PC-9 (cell line): ENCODE results near the gene GNG7. TPM values are rescaled to one million over a fixed set of nuclear protein-coding genes. Genes with fewer than 3 reads are reported as not detected.

ENCODE experiments used
- BruUV-seq: library from RNA; stranded (reverse); fragments of 400-500 nt; replicated peaks from 2 replicates; lab custom pipeline; 2021; lab: Mats Ljungman, UMichigan
- CTCF ChIA-PET: fragments of 300-600 bp; sonication (Branson Sonifier 250); formaldehyde crosslinking; loops from one replicate; lab custom pipeline; 2022; ENCODE audit warnings: antibody characterized with exemption; lab: Charles Lee
- POLR2A ChIA-PET: fragments of 300-600 bp; sonication (Branson Sonifier 250); formaldehyde crosslinking; loops from one replicate; lab custom pipeline; 2022; ENCODE audit warnings: antibody characterized with exemption; ENCODE audit not compliant: unreplicated experiment; lab: Charles Lee
- DNase-seq, 2 experiments: peaks; one replicate each; pipeline versions ENCODE4 v3.0.0 to v3.0.0-alpha.2; 2015 to 2022; ENCODE audit warnings: mixed read lengths in 1 of 2
- H2AFZ ChIP-seq: fragments of 200-600 bp; sonication (generic); 2 replicates; pipeline ENCODE4 v1.8.1; 2017; ENCODE audit warnings: antibody characterized with exemption
- H3F3A ChIP-seq: fragments of 200-600 bp; sonication (generic); 2 replicates; pipeline ENCODE4 v1.8.1; 2017; ENCODE audit warnings: antibody characterized with exemption, mild to moderate bottlenecking, low read depth; ENCODE audit not compliant: insufficient read depth
- H3K27ac ChIP-seq: fragments of 200-600 bp; sonication (generic); 2 replicates; pipeline ENCODE4 v1.6.1; 2016; ENCODE audit warnings: mixed run types
- H3K27me3 ChIP-seq: fragments of 200-600 bp; sonication (generic); 2 replicates; pipeline ENCODE4 v1.6.1; 2016; ENCODE audit warnings: low read depth, mixed run types; ENCODE audit not compliant: insufficient read depth
- H3K36me3 ChIP-seq: fragments of 200-600 bp; sonication (generic); 2 replicates; pipeline ENCODE4 v1.6.1; 2016; ENCODE audit warnings: low read depth, mixed run types
- H3K4me1 ChIP-seq: fragments of 200-600 bp; sonication (generic); replicated peaks from 2 replicates; pipeline ENCODE4 v1.6.1; 2016; ENCODE audit warnings: mixed run types; ENCODE audit not compliant: insufficient read depth
- H3K4me2 ChIP-seq: fragments of 200-600 bp; sonication (generic); 2 replicates; pipeline ENCODE4 v1.6.1; 2017; ENCODE audit warnings: mixed run types
- H3K4me3 ChIP-seq: fragments of 200-600 bp; sonication (generic); 2 replicates; pipeline ENCODE4 v1.6.1; 2016; ENCODE audit warnings: mixed run types
- H3K79me2 ChIP-seq: fragments of 200-600 bp; sonication (generic); 2 replicates; pipeline ENCODE4 v1.6.1; 2017; ENCODE audit warnings: low read depth, mixed run types
- H3K9me2 ChIP-seq: fragments of 200-600 bp; sonication (generic); 2 replicates; pipeline ENCODE4 v1.8.1; 2017; ENCODE audit warnings: mild to moderate bottlenecking; ENCODE audit not compliant: insufficient read depth
- H3K9me3 ChIP-seq: fragments of 200-600 bp; sonication (generic); 2 replicates; pipeline ENCODE4 v1.8.1; 2016; ENCODE audit warnings: low read depth; ENCODE audit not compliant: insufficient read depth
- H4K20me1 ChIP-seq: fragments of 200-600 bp; sonication (generic); 2 replicates; pipeline ENCODE4 v1.8.1; 2017; ENCODE audit not compliant: insufficient read depth
- CTCF ChIP-seq: fragments of 200-600 bp; sonication (generic); conservative IDR thresholded peaks from 2 replicates; pipeline ENCODE4 v1.6.1; 2017; ENCODE audit warnings: mixed run types, antibody characterized with exemption, mild to moderate bottlenecking, moderate library complexity
- EZH2 ChIP-seq: fragments of 200-600 bp; sonication (generic); IDR thresholded peaks from 2 replicates; pipeline ENCODE4 v1.8.0; 2017; ENCODE audit warnings: antibody characterized with exemption, low read depth
- intact Hi-C: fragments of 100-400 bp; cut with micrococcal nuclease; formaldehyde crosslinking; loops from one replicate; pipeline ENCODE4 v1.10.0; 2022; ENCODE audit not compliant: unreplicated experiment
- total RNA-seq: library from RNA; stranded (reverse); gene quantifications from 2 replicates; pipeline ENCODE4 v1.2.3, GENCODE V29; 2021

Gene GNG7
- total RNA-seq, 1 experiment from 2014 or later = 2.8 TPM

GRCh38 chr19:2691951-2692350, 10.5 kb downstream of the GNG7 start:
- ChIA-PET POLR2A (no interaction called here), CTCF (no interaction called here)
- H3K79me2 ChIP-seq = no peaks in the 10 kb centered on the region
- no peaks in the 10 kb centered on the region for H3K4me1 ChIP-seq
- TF ChIP-seq CTCF (no peak), EZH2 (no peak)
- intact Hi-C loops = no loop called here
- no TSS peak for BruUV-seq
- H2AFZ ChIP-seq = no peak overlapping the region
- peaks cover 20% of the 10 kb centered on the region for H3K27me3 ChIP-seq
- no peaks in the 10 kb centered on the region for H3K9me2 ChIP-seq
- H3K4me2 ChIP-seq = no peak overlapping the region
- no peaks in the 10 kb centered on the region for H4K20me1 ChIP-seq
- DNase-seq = no peak
- H3K27ac ChIP-seq = no peak overlapping the region
- H3K4me3 ChIP-seq = no peak overlapping the region
- no peaks in the 10 kb centered on the region for H3K9me3 ChIP-seq
- no peaks in the 10 kb centered on the region for H3F3A ChIP-seq
- H3K36me3 ChIP-seq = no peaks in the 10 kb centered on the region

GRCh38 chr19:2690856-2691255, 11.6 kb downstream of the GNG7 start:
- Histone ChIP-seq H3K79me2 (no peaks in the 10 kb centered on the region), H3K4me1 (no peaks in the 10 kb centered on the region), H3K9me2 (no peaks in the 10 kb centered on the region), H3K27ac (no peak overlapping the region), H3K4me3 (no peak overlapping the region), H3K27me3 (peaks cover 20% of the 10 kb centered on the region), H3K4me2 (no peak overlapping the region), H4K20me1 (no peaks in the 10 kb centered on the region), H3K9me3 (no peaks in the 10 kb centered on the region), H2AFZ (no peak overlapping the region), H3K36me3 (no peaks in the 10 kb centered on the region), H3F3A (no peaks in the 10 kb centered on the region)
- TF ChIP-seq EZH2 (no peak), CTCF (no peak)
- no peak for DNase-seq
- no TSS peak for BruUV-seq
- intact Hi-C loops = no loop called here
- ChIA-PET POLR2A (no interaction called here), CTCF (no interaction called here)

- ChIA-PET CTCF (no interaction called here), POLR2A (no interaction called here)
- TF ChIP-seq EZH2 (no peak), CTCF (no peak)
- no peak overlapping the region for H2AFZ ChIP-seq
- no peaks in the 10 kb centered on the region for H4K20me1 ChIP-seq
- H3K36me3 ChIP-seq = no peaks in the 10 kb centered on the region
- intact Hi-C loops = no loop called here
- H3K9me3 ChIP-seq = no peaks in the 10 kb centered on the region
- H3F3A ChIP-seq = no peaks in the 10 kb centered on the region
- BruUV-seq = no TSS peak
- H3K9me2 ChIP-seq = no peaks in the 10 kb centered on the region
- H3K4me3 ChIP-seq = no peak overlapping the region
- no peak overlapping the region for H3K27ac ChIP-seq
- H3K4me2 ChIP-seq = no peak overlapping the region
- no peak for DNase-seq
- H3K27me3 ChIP-seq = no peaks in the 10 kb centered on the region
- no peaks in the 10 kb centered on the region for H3K4me1 ChIP-seq
- H3K79me2 ChIP-seq = no peaks in the 10 kb centered on the region
These were observed 16.1 kb downstream of the GNG7 start for GRCh38 chr19:2686360-2686759.
